ENCODE results near the gene EXOSC7.

The EXOSC7 gene

GRCh38 chr3:44992555-44993470 lies 16.8 kb downstream of the EXOSC7 start:
- ChIA-PET CTCF (interaction anchor here (1.1 to 3.2 kb wide), 7 partner anchors 9 to 44 kb away, joined by 3 to 33 read pairs (median 6); partner anchors contain the start of genes EXOSC7 and ZDHHC3), POLR2A (interaction anchor here (1.2 kb wide), 1 partner anchor 18 kb away, joined by 3 read pairs; no protein-coding TSS in a partner anchor)
- no peak for DNase-seq (ENCODE audit: low read depth, low spot score)
- no peak overlapping the region for H3K4me3 ChIP-seq (ENCODE audit: low read depth, low read length)
- TF ChIP-seq, protein P1, sequence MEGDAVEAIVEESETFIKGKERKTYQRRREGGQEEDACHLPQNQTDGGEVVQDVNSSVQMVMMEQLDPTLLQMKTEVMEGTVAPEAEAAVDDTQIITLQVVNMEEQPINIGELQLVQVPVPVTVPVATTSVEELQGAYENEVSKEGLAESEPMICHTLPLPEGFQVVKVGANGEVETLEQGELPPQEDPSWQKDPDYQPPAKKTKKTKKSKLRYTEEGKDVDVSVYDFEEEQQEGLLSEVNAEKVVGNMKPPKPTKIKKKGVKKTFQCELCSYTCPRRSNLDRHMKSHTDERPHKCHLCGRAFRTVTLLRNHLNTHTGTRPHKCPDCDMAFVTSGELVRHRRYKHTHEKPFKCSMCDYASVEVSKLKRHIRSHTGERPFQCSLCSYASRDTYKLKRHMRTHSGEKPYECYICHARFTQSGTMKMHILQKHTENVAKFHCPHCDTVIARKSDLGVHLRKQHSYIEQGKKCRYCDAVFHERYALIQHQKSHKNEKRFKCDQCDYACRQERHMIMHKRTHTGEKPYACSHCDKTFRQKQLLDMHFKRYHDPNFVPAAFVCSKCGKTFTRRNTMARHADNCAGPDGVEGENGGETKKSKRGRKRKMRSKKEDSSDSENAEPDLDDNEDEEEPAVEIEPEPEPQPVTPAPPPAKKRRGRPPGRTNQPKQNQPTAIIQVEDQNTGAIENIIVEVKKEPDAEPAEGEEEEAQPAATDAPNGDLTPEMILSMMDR (IDR thresholded peaks at IDR 0.05; ENCODE audit: insufficient read depth, low read length, missing control alignments) = peak; percentile 51

GRCh38 chr3:44993471-44994205 lies 17.6 kb downstream of the EXOSC7 start:
- no peak for DNase-seq (ENCODE audit: low read depth, low spot score)
- POLR2A ChIA-PET = interaction anchor here (1.2 kb wide), 1 partner anchor 17 kb away, joined by 3 read pairs; no protein-coding TSS in a partner anchor
- H3K4me3 ChIP-seq (ENCODE audit: low read depth, low read length) = no peak overlapping the region
- TF ChIP-seq, protein P1 (IDR thresholded peaks at IDR 0.05; ENCODE audit: insufficient read depth, low read length, missing control alignments) = no peak
- CTCF ChIA-PET = interaction anchor here (0.8 to 3.2 kb wide), 8 partner anchors 9 to 43 kb away, joined by 3 to 33 read pairs (median 8); partner anchors contain the start of genes EXOSC7 and ZDHHC3

- ChIA-PET POLR2A (no interaction called here), CTCF (interaction anchor here (1.6 to 2.0 kb wide), 2 partner anchors 8 to 17 kb away, joined by 4 to 7 read pairs; no protein-coding TSS in a partner anchor)
- TF ChIP-seq, protein P1 (IDR thresholded peaks at IDR 0.05; ENCODE audit: insufficient read depth, low read length, missing control alignments) = no peak
- DNase-seq (ENCODE audit: low read depth, low spot score) = no peak
- no peak overlapping the region for H3K4me3 ChIP-seq (ENCODE audit: low read depth, low read length)
These were observed 19.2 kb downstream of the EXOSC7 start for GRCh38 chr3:44995142-44995770.

DNA sequence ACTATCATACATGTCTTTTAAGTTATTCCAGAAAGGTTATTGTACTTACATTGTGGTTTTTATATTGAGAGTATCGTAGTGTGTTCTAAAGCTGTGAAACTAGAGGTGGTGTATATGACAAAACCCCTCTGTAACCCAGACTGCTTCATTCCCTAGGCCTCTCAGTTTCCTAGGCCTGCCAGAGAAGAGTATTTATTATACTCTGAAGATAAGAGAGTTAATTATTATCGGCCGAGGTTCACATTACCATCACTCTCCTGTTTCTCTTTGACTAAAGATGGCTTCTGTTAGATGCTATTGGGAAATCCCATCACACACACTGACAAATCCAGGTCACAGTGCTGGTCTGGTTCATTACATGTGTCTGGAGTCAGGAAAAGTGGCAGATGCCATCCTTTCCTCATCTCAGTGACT lies 20.5 kb downstream of the EXOSC7 start:
- TF ChIP-seq, protein P1 (IDR thresholded peaks at IDR 0.05; ENCODE audit: insufficient read depth, low read length, missing control alignments) = no peak
- no peak overlapping the region for H3K4me3 ChIP-seq (ENCODE audit: low read depth, low read length)
- ChIA-PET POLR2A (no interaction called here), CTCF (interaction anchor here (1.0 to 2.0 kb wide), 3 partner anchors 9 to 19 kb away, joined by 4 to 7 read pairs (median 4); no protein-coding TSS in a partner anchor)
- no peak for DNase-seq (ENCODE audit: low read depth, low spot score)

- ChIA-PET POLR2A (no interaction called here), CTCF (interaction anchor here (1.3 kb wide), 1 partner anchor 11 kb away, joined by 3 read pairs; no protein-coding TSS in a partner anchor)
- H3K4me3 ChIP-seq (ENCODE audit: low read depth, low read length) = no peak overlapping the region
- TF ChIP-seq, protein P1 (IDR thresholded peaks at IDR 0.05; ENCODE audit: insufficient read depth, low read length, missing control alignments) = no peak
- DNase-seq (ENCODE audit: low read depth, low spot score) = no peak
These were observed 23.7 kb downstream of the EXOSC7 start for GRCh38 chr3:44999782-45000181.

Measured in AG04449 (cell line).